GM12864 (cell line): Measurements from ENCODE around the gene RAB43.
"Not testable (repeated sequence)": the region's sequence is repeated elsewhere in the genome, so short reads cannot be mapped to it uniquely, and the experiment has no call there.

Experiments used
- DNase-seq: peaks from one replicate; pipeline ENCODE4 v3.0.0-alpha.2; 2011; ENCODE audit warnings: low read depth
- H3K4me3 ChIP-seq: 2 replicates; pipeline ENCODE4 v1.5.1; 2011; ENCODE audit warnings: mild to moderate bottlenecking, low read depth, low read length, control low read depth
- CTCF ChIP-seq: IDR thresholded peaks from 2 replicates; pipeline ENCODE4 v1.5.1; 2011; ENCODE audit warnings: low read depth, mild to moderate bottlenecking, moderate library complexity, low read length, control low read depth, inconsistent platforms; ENCODE audit errors: missing control alignments

Gene RAB43

GRCh38 chr3:129070086-129070885 is 51.3 kb downstream of the RAB43 start:
- TF ChIP-seq CTCF = no peak
- no peak overlapping the region for H3K4me3 ChIP-seq
- DNase-seq = no peak

DNA sequence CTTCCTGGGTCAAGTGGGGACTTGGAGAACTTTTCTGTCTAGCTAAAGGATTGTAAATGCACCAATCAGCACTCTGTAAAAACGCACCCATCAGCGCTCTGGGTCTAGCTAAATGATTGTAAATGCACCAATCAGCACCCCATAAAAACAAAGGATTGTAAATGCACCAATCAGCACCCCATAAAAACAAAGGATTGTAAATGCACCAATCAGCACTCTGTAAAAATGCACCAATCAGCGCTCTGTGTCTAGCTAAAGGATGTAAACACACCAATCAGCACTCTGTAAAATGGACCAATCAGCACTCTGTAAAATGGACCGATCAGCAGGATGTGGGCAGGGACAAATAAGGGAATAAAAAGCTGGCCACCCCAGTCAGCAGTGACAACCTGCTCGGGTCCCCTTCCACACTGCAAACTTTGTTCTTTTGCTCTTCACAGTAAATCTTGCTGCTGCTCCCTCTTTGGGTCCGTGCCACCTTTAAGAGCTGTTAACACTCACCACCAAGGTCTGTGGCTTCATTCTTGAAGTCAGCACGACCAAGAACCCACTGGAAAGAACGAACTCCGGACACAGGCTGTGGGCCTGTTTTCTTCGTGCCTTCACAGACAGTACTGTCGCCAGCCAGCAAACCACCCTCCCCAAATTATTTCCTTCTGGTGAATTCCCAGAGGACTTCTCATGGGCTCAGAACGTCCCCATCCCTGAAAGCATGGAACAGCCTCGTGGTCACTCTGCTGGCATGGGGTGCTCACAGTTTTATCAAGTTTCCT is 52.1 kb downstream of the RAB43 start:
- H3K4me3 ChIP-seq, DNase-seq: not testable (repeated sequence)

GRCh38 chr3:129068291-129068886 is 53.2 kb downstream of the RAB43 start:
- DNase-seq = no peak
- no peak for TF ChIP-seq CTCF
- no peak overlapping the region for H3K4me3 ChIP-seq

GRCh38 chr3:129067719-129068118 is 53.9 kb downstream of the RAB43 start:
- DNase-seq = not testable (repeated sequence)

GRCh38 chr3:129065720-129066073 is 55.9 kb downstream of the RAB43 start:
- TF ChIP-seq CTCF = no peak
- no peak overlapping the region for H3K4me3 ChIP-seq
- DNase-seq = no peak

More at GRCh38 chr3:129067719-129068118, 53.9 kb downstream of the RAB43 start:
- H3K4me3 ChIP-seq = not testable (repeated sequence)

- no peak overlapping the region for H3K4me3 ChIP-seq
- no peak for DNase-seq
- no peak for TF ChIP-seq CTCF
Measured at GRCh38 chr3:129065016-129065719, 56.4 kb downstream of the RAB43 start.

DNA sequence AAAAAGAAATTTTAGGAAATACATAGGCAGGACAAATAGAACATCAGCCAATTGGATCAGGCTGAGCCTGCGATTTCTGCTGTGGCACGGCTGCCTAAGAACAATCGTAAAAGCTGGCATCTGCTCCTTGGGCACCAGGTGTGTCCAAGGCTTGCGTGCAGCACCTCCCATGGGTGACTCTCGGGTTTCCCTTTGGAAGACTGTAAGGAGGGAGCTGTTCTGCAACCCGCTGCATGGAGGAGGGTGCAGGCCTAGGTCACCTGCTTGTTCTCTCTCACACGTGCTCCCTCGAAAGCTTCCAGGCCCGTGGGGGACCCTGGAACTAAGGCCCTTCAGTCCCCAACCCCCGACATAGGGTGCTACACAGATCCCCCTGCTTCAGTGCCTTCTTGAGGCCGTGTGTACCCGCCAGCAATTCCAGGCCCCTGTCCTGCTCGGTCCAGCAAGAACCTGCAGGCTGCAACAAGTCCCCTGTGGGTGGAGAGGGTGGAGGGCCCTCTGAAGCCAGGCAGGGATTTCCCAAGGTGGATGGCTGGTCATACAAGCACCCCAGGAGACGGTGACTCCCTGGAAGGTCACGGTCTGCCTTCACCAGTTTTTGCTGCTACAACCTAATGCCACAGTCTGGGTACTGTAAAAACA is 57.6 kb downstream of the RAB43 start:
- DNase-seq = no peak
- H3K4me3 ChIP-seq = no peak overlapping the region
- no peak for TF ChIP-seq CTCF
